Left lung (tissue), 10 donors: ENCODE measurements around the gene ROR2. TPM values are rescaled to one million over a fixed set of nuclear protein-coding genes. Genes with fewer than 3 reads are reported as not detected.

ENCODE experiments used
- ATAC-seq: fragments of 200-7000 bp; cut with Tn5 transposase; one replicate; pipeline ENCODE4 v1.9.1; 2020; ENCODE audit warnings: moderate library complexity
- DNase-seq, 4 donors: peaks; one replicate each; pipeline ENCODE4 v3.0.0-alpha.2; 2013 to 2020
- H3K27ac ChIP-seq, 2 donors: fragments of 200-600 bp; sonication (generic) in 1 of 2; one replicate each; pipeline versions ENCODE4 v1.5.0 to v1.8.0; 2020 to 2021
- H3K27me3 ChIP-seq, 2 donors: fragments of 200-600 bp; sonication (generic) in 1 of 2; one replicate each; pipeline versions ENCODE4 v1.5.0 to v1.8.0; 2020 to 2021
- H3K36me3 ChIP-seq, 2 donors: fragments of 200-600 bp; sonication (generic) in 1 of 2; one replicate each; pipeline versions ENCODE4 v1.5.0 to v1.8.0; 2020 to 2021
- H3K4me1 ChIP-seq, 2 donors: fragments of 200-600 bp; one replicate each; pipeline ENCODE4 v1.8.0; 2021
- H3K4me3 ChIP-seq, 2 donors: fragments of 200-600 bp; sonication (generic) in 1 of 2; one replicate each; pipeline versions ENCODE4 v1.5.0 to v1.8.0; 2020 to 2021; ENCODE audit warnings: mild to moderate bottlenecking in 1 of 2
- H3K9me3 ChIP-seq, 2 donors: fragments of 200-600 bp; sonication (generic) in 1 of 2; one replicate each; pipeline versions ENCODE4 v1.5.0 to v1.8.0; 2020 to 2021
- CTCF ChIP-seq, 2 donors: fragments of 200-600 bp; sonication (generic) in 1 of 2; IDR thresholded peaks; one replicate each; pipeline versions ENCODE4 v1.5.0 to v1.8.0; 2021; ENCODE audit warnings: antibody characterized with exemption in 2 of 2
- intact Hi-C, 2 donors: fragments of 100-400 bp; cut with DNase I; formaldehyde crosslinking; loops; one replicate each; pipeline versions ENCODE4 v1.11.2 to v1.14.2; 2022
- polyA plus RNA-seq, 6 donors: library from polyadenylated mRNA; unstranded; fragments of 120-200 nt; gene quantifications; one replicate each; pipeline ENCODE4 v1.2.1, GENCODE V29; 2013; ENCODE audit not compliant: insufficient read length in 6 of 6
- total RNA-seq, 2 donors: library from RNA; stranded (reverse); fragmentation: NEBNext Ultra II Directional; extraction: Animal tissue kit (Norgen Biotek cat#: 25700); gene quantifications; one replicate each; pipeline ENCODE4 v1.2.1, GENCODE V29; 2021
- donor health status: DM: no; HTN: yes; CAD: no.
- donor health status: DM: no; HTN: no; CAD: no.

Gene ROR2
- total and polyA plus RNA-seq, 8 donors, result 11.5 to 36.5 (median 29.7) TPM

- ATAC-seq, result no peak
- H3K4me1 ChIP-seq, result no peaks in the 10 kb centered on the region
- no peaks in the 10 kb centered on the region for H3K9me3 ChIP-seq
- H3K27me3 ChIP-seq, result peaks cover 0 to 14% of the 10 kb centered on the region in 2 donors
- H3K27ac ChIP-seq, result no peak overlapping the region
- no peak for DNase-seq
- intact Hi-C loops, result no loop called here
- no peaks in the 10 kb centered on the region for H3K36me3 ChIP-seq
- no peak overlapping the region for H3K4me3 ChIP-seq
- no peak for TF ChIP-seq CTCF (IDR thresholded peaks at IDR 0.05)
These were observed 215.0 kb downstream of the ROR2 start for GRCh38 chr9:91735049-91735448.

- no peaks in the 10 kb centered on the region for H3K36me3 ChIP-seq
- peak; percentile 95 to 97 for TF ChIP-seq CTCF (IDR thresholded peaks at IDR 0.05)
- no peak overlapping the region for H3K4me3 ChIP-seq
- no peak overlapping the region for H3K27ac ChIP-seq
- intact Hi-C loops, result no loop called here
- H3K4me1 ChIP-seq, result no peaks in the 10 kb centered on the region
- no peaks in the 10 kb centered on the region for H3K9me3 ChIP-seq
- DNase-seq (peak; percentile 45 to 88 (median 62)), ATAC-seq (peak; percentile 85)
- H3K27me3 ChIP-seq, result peaks cover 0 to 14% of the 10 kb centered on the region in 2 donors
These were observed 215.6 kb downstream of the ROR2 start for GRCh38 chr9:91734371-91734981.

GRCh38 chr9:91733006-91733624 lies 216.9 kb downstream of the ROR2 start:
- no peaks in the 10 kb centered on the region for H3K9me3 ChIP-seq
- H3K36me3 ChIP-seq, result no peaks in the 10 kb centered on the region
- DNase-seq (no peak), ATAC-seq (no peak)
- H3K4me3 ChIP-seq, result no peak overlapping the region
- H3K27me3 ChIP-seq, result peaks cover 0 to 9% of the 10 kb centered on the region in 2 donors
- no peak overlapping the region for H3K27ac ChIP-seq
- intact Hi-C loops, result no loop called here
- no peaks in the 10 kb centered on the region for H3K4me1 ChIP-seq
- TF ChIP-seq CTCF (IDR thresholded peaks at IDR 0.05), result no peak

- Histone ChIP-seq H3K27ac (no peak overlapping the region), H3K9me3 (no peaks in the 10 kb centered on the region), H3K27me3 (peaks cover 0 to 9% of the 10 kb centered on the region in 2 donors), H3K4me3 (no peak overlapping the region), H3K4me1 (no peaks in the 10 kb centered on the region), H3K36me3 (no peaks in the 10 kb centered on the region)
- intact Hi-C loops, result no loop called here
- ATAC-seq (no peak), DNase-seq (no peak)
- no peak for TF ChIP-seq CTCF (IDR thresholded peaks at IDR 0.05)
These were observed 217.6 kb downstream of the ROR2 start for GRCh38 chr9:91732187-91733005.

GRCh38 chr9:91730806-91731205 lies 219.2 kb downstream of the ROR2 start:
- no peaks in the 10 kb centered on the region for H3K36me3 ChIP-seq
- DNase-seq (no peak), ATAC-seq (no peak)
- no peaks in the 10 kb centered on the region for H3K4me1 ChIP-seq
- no peak overlapping the region for H3K27ac ChIP-seq
- no peak overlapping the region for H3K4me3 ChIP-seq
- TF ChIP-seq CTCF (IDR thresholded peaks at IDR 0.05), result no peak
- peaks cover 0 to 5% of the 10 kb centered on the region in 2 donors for H3K27me3 ChIP-seq
- H3K9me3 ChIP-seq, result no peaks in the 10 kb centered on the region
- intact Hi-C loops, result no loop called here
